Memory B cell (primary cell): ENCODE results near the gene ZBTB34.

Experiments
- ATAC-seq: fragments of 150-1000 bp; cut with Tn5 transposase; 2 replicates; pipeline ENCODE4 v1.10.0; 2021; ENCODE audit warnings: low read depth, mild to moderate bottlenecking, moderate library complexity
- DNase-seq, 2 donors: peaks; one replicate each; pipeline ENCODE4 v3.0.0; 2022; ENCODE audit warnings: low spot score in 2 of 2
- H3K27ac Mint-ChIP-seq: one replicate; pipeline ENCODE4 v1.8.0; 2022; ENCODE audit warnings: mild to moderate bottlenecking, moderate library complexity, mixed read lengths
- H3K27me3 Mint-ChIP-seq: one replicate; pipeline ENCODE4 v1.8.0; 2022; ENCODE audit warnings: mixed read lengths
- H3K36me3 Mint-ChIP-seq: one replicate; pipeline ENCODE4 v1.8.0; 2022; ENCODE audit warnings: mild to moderate bottlenecking, mixed read lengths
- H3K4me1 Mint-ChIP-seq: one replicate; pipeline ENCODE4 v1.8.0; 2022; ENCODE audit warnings: mixed read lengths
- H3K4me3 Mint-ChIP-seq: one replicate; pipeline ENCODE4 v1.8.0; 2022; ENCODE audit warnings: mild to moderate bottlenecking, moderate library complexity, mixed read lengths
- H3K9me3 Mint-ChIP-seq: one replicate; pipeline ENCODE4 v1.8.0; 2022; ENCODE audit warnings: mixed read lengths

Gene ZBTB34

DNA sequence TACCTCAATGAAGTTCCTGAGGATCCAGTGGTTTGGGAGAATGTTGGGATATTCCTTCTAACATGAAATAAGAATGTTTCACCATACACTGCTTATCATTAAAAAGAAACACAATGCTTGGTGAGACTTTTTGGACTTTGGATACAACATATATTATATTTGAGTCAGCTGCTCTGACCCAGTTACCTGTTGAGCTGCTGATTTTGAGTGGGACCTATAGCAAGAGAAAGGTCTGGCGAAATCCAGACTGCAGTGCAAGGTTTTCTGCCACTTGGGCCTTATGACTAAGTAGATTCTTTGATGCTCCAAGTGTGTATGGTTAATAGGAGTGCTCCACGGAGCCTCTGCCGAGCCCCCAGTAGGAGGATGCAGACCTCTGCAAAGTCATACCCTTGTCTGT, 44.1 kb downstream of the ZBTB34 start:
- no peaks in the 10 kb centered on the region for H3K4me1 Mint-ChIP-seq
- DNase-seq: no peak

GRCh38 chr9:126906091-126906490, 45.7 kb downstream of the ZBTB34 start:
- H3K4me3 Mint-ChIP-seq: no peak overlapping the region
- no peak overlapping the region for H3K27ac Mint-ChIP-seq
- no peak for DNase-seq
- H3K36me3 Mint-ChIP-seq: peaks cover 3% of the 10 kb centered on the region
- no peak for ATAC-seq
- no peaks in the 10 kb centered on the region for H3K4me1 Mint-ChIP-seq
- H3K9me3 Mint-ChIP-seq: peaks cover 2% of the 10 kb centered on the region
- H3K27me3 Mint-ChIP-seq: peaks cover 15% of the 10 kb centered on the region

More for the DNA sequence above, 44.1 kb downstream of the ZBTB34 start:
- peaks cover 3% of the 10 kb centered on the region for H3K9me3 Mint-ChIP-seq
- H3K27me3 Mint-ChIP-seq: peaks cover 13% of the 10 kb centered on the region
- no peak overlapping the region for H3K27ac Mint-ChIP-seq
- H3K4me3 Mint-ChIP-seq: no peak overlapping the region
- ATAC-seq: no peak
- peaks cover 2% of the 10 kb centered on the region for H3K36me3 Mint-ChIP-seq

GRCh38 chr9:126907058-126907457, 46.6 kb downstream of the ZBTB34 start:
- Mint-ChIP-seq H3K9me3 (peaks cover under 1% of the 10 kb centered on the region), H3K36me3 (peaks cover 2% of the 10 kb centered on the region), H3K27me3 (peaks cover 17% of the 10 kb centered on the region), H3K4me3 (no peak overlapping the region), H3K4me1 (no peaks in the 10 kb centered on the region), H3K27ac (no peak overlapping the region)
- ATAC-seq: no peak
- DNase-seq: no peak

GRCh38 chr9:126914458-126915280, 54.2 kb downstream of the ZBTB34 start, which contains the start of gene RALGPS1:
RALGPS1 (plus strand) TSS chr9:126914782; CDS start chr9:126962290, 47,508 bp downstream.
- peak within 1 kb of the TSS; percentile 76 for H3K27ac Mint-ChIP-seq
- ATAC-seq (peak; percentile 90), DNase-seq (peak; percentile 89)
- peak within 1 kb of the TSS; percentile 81 for H3K4me3 Mint-ChIP-seq
- H3K4me1 Mint-ChIP-seq: peaks cover 5% of the 10 kb centered on the region
- H3K36me3 Mint-ChIP-seq: peaks cover 4% of the 10 kb centered on the region
- peaks cover 6% of the 10 kb centered on the region for H3K27me3 Mint-ChIP-seq
- peaks cover 2% of the 10 kb centered on the region for H3K9me3 Mint-ChIP-seq

- Mint-ChIP-seq H3K27ac (peak overlapping the region; percentile 69), H3K4me1 (peaks cover 5% of the 10 kb centered on the region), H3K4me3 (peak overlapping the region; percentile 80), H3K9me3 (peaks cover 2% of the 10 kb centered on the region), H3K36me3 (peaks cover 6% of the 10 kb centered on the region), H3K27me3 (peaks cover 4% of the 10 kb centered on the region)
- peak in 1 of 2 donors; percentile 53 for DNase-seq
- ATAC-seq: peak; percentile 27
Measured at GRCh38 chr9:126915281-126915816, 54.9 kb downstream of the ZBTB34 start.

DNA sequence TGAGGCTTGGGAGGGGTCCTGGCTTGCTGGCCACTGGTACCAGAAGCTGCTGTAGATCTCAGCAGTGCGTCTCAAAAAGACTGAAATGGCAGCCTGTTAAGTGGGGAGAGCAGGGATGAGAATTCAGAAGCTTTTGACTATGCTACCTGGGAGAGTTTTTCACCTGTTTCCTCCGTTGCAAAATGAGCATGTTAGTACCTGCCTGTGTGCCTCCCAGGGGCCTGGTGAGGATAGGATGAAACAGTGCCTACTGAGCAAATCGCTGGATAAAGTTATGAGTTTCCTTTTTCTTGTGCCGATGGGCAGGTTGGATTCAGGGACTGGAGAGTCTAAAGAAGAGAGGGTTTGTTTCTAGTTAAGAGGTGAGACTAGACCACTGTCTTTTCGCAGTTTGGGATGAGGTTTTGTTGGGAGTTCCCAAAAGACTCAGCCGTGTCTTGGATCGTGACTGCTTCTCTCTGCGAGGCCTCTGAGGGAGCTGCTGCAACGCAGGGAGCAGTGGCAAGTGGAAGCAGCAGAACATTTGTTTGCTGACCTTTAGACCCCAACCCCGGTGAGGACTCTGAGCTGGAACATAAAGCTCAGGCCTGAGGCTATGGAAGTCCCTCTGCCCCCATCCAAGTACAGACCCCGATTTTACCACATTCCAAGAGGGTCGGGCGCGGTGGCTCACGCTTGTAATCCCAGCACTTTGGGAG, 55.6 kb downstream of the ZBTB34 start:
- peaks cover 7% of the 10 kb centered on the region for H3K36me3 Mint-ChIP-seq
- peaks cover 4% of the 10 kb centered on the region for H3K27me3 Mint-ChIP-seq
- peaks cover 5% of the 10 kb centered on the region for H3K4me1 Mint-ChIP-seq
- ATAC-seq: no peak
- H3K9me3 Mint-ChIP-seq: peaks cover 2% of the 10 kb centered on the region
- H3K27ac Mint-ChIP-seq: peak overlapping the region; percentile 69
- no peak for DNase-seq
- peak overlapping the region; percentile 80 for H3K4me3 Mint-ChIP-seq

DNA sequence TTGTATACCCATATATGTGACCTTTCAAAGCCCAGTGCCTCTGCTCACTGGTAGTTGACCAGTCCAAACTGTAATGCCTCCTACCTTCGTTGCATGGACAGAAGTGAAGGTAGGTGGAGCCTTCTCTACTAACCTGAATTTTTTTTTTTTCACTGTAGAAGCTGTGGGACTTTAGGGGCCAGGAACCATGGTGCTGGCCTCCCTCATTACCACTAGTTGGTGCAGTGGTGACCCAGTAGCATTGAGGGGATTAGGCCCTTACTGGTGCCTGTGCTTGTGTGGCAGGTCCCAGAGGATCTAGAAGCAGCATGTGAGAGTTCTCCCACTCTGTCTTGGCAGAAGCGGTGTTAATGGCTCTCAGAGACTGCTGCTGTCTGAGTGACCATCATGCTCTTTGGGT, 56.5 kb downstream of the ZBTB34 start:
- peaks cover 5% of the 10 kb centered on the region for H3K4me1 Mint-ChIP-seq
- peaks cover 7% of the 10 kb centered on the region for H3K36me3 Mint-ChIP-seq
- no peak overlapping the region for H3K27ac Mint-ChIP-seq
- H3K9me3 Mint-ChIP-seq: peaks cover 2% of the 10 kb centered on the region
- peaks cover 2% of the 10 kb centered on the region for H3K27me3 Mint-ChIP-seq
- no peak overlapping the region for H3K4me3 Mint-ChIP-seq
- no peak for DNase-seq
- no peak for ATAC-seq

- Mint-ChIP-seq H3K36me3 (peaks cover 7% of the 10 kb centered on the region), H3K27ac (no peak overlapping the region), H3K27me3 (no peaks in the 10 kb centered on the region), H3K4me1 (peaks cover 5% of the 10 kb centered on the region), H3K4me3 (no peak overlapping the region), H3K9me3 (no peaks in the 10 kb centered on the region)
- DNase-seq (no peak), ATAC-seq (no peak)
Measured at GRCh38 chr9:126919193-126919592, 58.8 kb downstream of the ZBTB34 start.

GRCh38 chr9:126925876-126926275, 65.4 kb downstream of the ZBTB34 start:
- no peaks in the 10 kb centered on the region for H3K9me3 Mint-ChIP-seq
- peaks cover 3% of the 10 kb centered on the region for H3K4me1 Mint-ChIP-seq
- no peak for DNase-seq
- peaks cover 7% of the 10 kb centered on the region for H3K36me3 Mint-ChIP-seq
- no peak for ATAC-seq
- no peak overlapping the region for H3K27ac Mint-ChIP-seq
- H3K27me3 Mint-ChIP-seq: no peaks in the 10 kb centered on the region
- H3K4me3 Mint-ChIP-seq: no peak overlapping the region

DNA sequence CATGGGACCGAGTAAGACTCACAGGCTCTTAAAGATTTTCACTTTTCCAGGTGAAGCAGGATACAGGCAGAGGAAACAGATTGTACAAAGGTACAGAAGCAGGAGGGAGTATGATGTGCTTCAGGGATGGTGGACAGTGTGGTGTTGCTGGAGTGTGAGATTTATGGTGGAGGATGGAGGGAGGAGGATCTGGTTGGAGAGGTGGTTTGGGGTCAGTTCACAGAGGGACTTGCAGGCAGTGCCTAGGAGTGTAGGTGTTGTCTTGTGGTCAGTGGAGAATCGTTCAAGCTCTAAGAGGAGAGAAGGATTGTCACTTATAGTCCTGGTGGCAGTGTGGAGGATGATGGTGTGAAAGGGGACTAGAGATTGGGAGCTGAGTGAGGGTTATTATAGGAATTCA, 65.9 kb downstream of the ZBTB34 start:
- peaks cover 8% of the 10 kb centered on the region for H3K36me3 Mint-ChIP-seq
- H3K4me3 Mint-ChIP-seq: no peak overlapping the region
- no peaks in the 10 kb centered on the region for H3K27me3 Mint-ChIP-seq
- no peak overlapping the region for H3K27ac Mint-ChIP-seq
- H3K4me1 Mint-ChIP-seq: peaks cover 3% of the 10 kb centered on the region
- H3K9me3 Mint-ChIP-seq: no peaks in the 10 kb centered on the region
- no peak for DNase-seq
- no peak for ATAC-seq

DNA sequence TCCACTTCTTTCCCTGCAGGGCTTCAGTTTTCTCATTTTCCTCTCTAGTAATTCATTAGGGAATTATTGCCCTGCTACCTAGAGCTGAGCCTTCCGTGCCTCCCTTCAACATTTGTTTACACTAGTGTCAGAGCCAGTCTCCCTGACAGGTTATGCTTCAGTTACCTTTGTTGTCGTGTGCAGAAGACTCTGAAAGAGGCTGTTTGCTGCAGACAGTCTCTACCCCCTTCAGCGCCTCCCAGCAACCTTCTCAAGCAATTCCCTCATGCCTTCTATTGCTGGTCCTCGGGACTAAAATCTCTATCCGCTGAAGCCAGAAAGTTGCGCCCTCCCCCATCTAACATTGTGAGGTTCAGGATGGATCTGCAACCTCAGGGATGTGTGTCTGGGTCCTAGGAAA, 67.0 kb downstream of the ZBTB34 start:
- Mint-ChIP-seq H3K4me1 (peaks cover 3% of the 10 kb centered on the region), H3K4me3 (no peak overlapping the region), H3K27ac (no peak overlapping the region), H3K27me3 (no peaks in the 10 kb centered on the region), H3K9me3 (no peaks in the 10 kb centered on the region), H3K36me3 (peaks cover 6% of the 10 kb centered on the region)
- no peak for DNase-seq
- ATAC-seq: no peak

DNA sequence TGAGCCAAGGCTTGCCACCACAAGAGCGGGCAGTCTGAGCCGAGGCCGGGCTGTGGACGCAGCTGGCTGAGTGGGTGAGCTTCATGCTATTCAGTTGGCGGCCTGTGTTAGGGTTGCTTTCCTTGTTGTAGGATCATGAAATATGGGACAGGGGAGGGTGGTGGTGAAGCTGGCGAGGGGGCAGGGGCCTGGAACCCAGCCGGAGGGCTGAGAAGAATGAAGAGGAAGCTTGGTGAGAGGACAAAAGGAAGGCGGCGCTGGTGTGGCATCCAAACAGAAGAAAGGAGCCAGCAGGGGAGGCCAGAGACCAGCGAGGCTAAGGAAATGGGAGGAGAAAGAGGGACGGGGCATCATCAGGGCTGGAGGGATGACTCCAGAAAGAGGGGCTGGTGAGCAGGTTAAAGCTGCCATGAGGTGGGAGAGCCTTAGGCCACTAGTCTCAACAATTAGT, 72.5 kb downstream of the ZBTB34 start:
- ATAC-seq (no peak), DNase-seq (no peak)
- Mint-ChIP-seq H3K4me3 (no peak overlapping the region), H3K36me3 (peaks cover 20% of the 10 kb centered on the region), H3K27me3 (no peaks in the 10 kb centered on the region), H3K27ac (no peak overlapping the region), H3K4me1 (peaks cover 9% of the 10 kb centered on the region), H3K9me3 (no peaks in the 10 kb centered on the region)

GRCh38 chr9:126933334-126933980, 73.0 kb downstream of the ZBTB34 start:
- DNase-seq: no peak
- no peak overlapping the region for H3K4me3 Mint-ChIP-seq
- H3K9me3 Mint-ChIP-seq: no peaks in the 10 kb centered on the region
- H3K27ac Mint-ChIP-seq: no peak overlapping the region
- H3K4me1 Mint-ChIP-seq: peaks cover 9% of the 10 kb centered on the region
- peaks cover 20% of the 10 kb centered on the region for H3K36me3 Mint-ChIP-seq
- no peaks in the 10 kb centered on the region for H3K27me3 Mint-ChIP-seq
- no peak for ATAC-seq

DNA sequence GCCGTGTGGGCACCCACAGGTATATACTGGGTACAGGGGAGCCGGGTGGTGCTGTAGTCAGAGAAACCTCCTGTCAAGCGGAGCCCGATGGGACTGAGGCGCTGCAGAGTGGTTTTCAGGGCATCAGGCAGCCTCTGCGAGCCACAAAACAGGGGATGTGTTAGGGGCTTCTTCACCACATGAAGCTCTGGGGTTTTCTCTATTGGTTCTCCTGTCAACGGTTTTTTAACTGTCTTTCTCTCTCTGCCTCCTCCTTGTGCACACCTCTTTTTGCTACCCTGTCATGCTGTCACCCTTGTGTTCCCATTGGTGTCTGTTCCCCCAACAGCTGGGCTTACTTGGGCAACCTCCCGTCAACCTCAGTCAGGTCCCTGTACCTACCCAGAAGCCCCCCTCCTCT, 74.0 kb downstream of the ZBTB34 start:
- Mint-ChIP-seq H3K27ac (no peak overlapping the region), H3K27me3 (no peaks in the 10 kb centered on the region), H3K9me3 (no peaks in the 10 kb centered on the region), H3K4me1 (peaks cover 7% of the 10 kb centered on the region), H3K4me3 (no peak overlapping the region), H3K36me3 (peaks cover 17% of the 10 kb centered on the region)
- DNase-seq: no peak
- ATAC-seq: no peak
